GM18868 (cell line): Measurements from ENCODE around the gene CATSPER3.

ENCODE experiments used
- ATAC-seq: cut with Tn5 transposase; IDR thresholded peaks from one replicate; pipeline ENCODE4 v1.9.1; 2021; ENCODE audit warnings: mild to moderate bottlenecking, moderate library complexity; ENCODE audit not compliant: unreplicated experiment

The CATSPER3 gene

DNA sequence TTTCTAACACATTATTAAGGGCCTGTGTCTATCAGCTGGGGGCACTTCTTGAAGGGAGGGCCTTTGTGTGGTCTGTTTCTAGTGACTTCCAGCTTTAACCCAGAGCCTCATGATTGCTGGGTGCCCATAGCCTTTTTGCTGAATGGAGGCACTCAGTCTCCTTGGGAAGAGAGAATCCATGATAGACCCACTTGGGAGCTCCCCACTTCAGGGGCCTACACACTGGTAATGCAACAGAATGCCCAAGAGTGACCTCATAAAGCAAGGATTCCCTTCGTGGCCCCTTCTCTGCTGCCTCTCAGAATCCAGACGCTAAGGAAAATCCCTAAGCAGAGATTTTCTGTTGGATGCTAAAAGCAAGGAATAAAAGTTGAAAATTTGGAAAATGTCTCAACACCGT lies at the start of gene CATSPER3:
CATSPER3 (plus strand) TSS at position 301 of the 400 bp plus-strand sequence; CDS start at position 386, 85 bp downstream.
- ATAC-seq, result no peak

- no peak for ATAC-seq
Measured at GRCh38 chr5:134918861-134919260, 48.8 kb upstream of the CATSPER3 start.

DNA sequence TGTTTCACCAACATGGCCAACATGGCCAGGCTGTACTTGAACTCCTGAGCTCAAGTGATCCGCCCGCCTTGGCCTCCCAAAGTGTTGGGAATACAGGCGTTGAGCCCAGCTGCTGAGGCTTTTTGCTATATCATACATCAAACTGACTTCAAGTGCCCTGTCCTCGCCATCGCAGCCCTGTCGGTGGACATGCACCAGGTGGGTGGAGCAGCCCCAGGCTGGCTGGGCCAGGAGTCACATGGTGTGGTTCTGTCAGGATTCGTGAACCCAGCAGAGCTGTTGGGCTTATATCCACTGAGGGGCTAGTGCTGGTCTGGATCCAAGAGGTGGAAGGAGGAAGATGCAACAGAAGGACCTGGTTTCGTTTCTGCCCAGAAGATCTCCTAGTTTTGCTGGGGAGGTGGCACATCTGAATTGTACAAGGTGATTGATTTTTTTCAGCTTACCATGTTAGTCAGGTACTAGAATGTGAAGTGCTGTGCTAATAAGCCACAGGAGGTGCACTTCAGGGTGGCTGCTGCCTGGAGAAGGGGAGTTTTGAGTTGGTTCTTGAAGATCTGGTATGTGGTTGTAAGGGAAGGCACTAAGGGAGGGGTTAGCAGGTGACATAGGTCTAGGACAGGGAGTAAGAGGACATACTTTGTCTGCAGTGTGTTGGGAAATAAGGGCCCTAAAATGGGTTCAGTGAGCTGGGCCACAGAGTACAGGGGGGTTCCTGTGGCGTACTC lies 46.7 kb upstream of the CATSPER3 start:
- ATAC-seq, result no peak

- ATAC-seq, result no peak
Measured at GRCh38 chr5:134932508-134932907, 35.2 kb upstream of the CATSPER3 start.

- ATAC-seq, result no peak
Measured at GRCh38 chr5:134934202-134934601, 33.5 kb upstream of the CATSPER3 start.

DNA sequence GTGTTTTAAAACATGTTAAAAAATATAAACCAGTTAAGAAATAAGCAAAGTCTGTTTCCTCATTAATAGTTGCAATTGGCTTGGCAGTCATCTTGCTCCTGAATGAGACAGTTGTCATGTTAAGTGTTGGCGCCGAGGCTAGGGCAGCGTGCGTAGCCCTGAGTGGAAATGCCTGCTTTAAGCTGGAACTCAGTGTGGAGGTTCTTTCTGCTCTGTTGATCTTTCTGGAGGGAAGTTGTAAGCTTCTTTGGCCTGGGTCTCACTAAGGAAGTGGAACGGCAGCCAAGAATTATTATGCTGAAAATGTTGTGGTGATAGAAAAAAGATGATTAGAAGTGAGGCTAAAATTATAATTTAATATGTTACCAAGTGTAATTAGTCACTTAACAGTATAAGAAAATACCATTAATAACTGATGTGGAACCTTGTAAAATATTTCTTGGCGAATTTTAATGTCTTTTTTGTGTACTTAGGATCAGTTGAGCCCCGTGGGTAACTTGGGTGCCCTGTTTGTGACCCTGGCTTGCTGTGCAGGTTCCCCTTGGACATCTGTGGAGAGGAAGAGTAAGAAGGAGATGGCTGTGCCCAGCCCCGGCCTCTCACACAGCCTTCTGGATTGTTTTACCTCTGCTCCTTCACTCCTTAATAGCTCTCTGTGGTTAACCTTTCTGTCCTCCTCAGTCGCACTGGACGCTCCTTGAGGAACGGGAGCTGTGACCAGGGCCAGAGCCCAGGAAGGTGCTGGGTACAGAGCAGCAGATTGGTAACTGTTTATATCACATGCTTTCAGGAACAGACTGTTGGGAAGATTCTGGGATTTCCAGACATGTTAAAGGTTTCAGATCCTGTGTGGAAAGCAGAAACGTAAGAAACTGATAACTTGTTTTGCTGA lies 31.8 kb upstream of the CATSPER3 start:
- no peak for ATAC-seq

DNA sequence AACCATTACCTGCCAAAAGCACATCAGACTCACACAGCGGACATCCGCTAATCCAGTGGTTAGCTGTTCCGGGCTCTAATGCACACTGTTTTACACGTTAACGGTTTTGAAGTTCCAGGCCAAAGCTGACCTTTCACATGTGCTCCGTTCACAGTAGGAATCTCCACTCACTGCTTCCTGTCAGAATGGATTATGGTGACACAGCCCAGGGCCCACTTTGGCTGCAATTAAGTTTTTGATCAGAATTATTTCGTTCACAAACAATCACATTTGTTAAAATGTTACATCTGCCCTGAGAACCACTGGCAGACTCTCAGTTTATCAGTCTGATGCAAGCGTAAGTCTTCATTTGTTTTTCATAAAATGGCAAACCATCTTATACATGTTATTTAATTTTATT lies 30.2 kb upstream of the CATSPER3 start:
- ATAC-seq, result no peak

- no peak for ATAC-seq
Measured at GRCh38 chr5:134938030-134938429, 29.7 kb upstream of the CATSPER3 start.

DNA sequence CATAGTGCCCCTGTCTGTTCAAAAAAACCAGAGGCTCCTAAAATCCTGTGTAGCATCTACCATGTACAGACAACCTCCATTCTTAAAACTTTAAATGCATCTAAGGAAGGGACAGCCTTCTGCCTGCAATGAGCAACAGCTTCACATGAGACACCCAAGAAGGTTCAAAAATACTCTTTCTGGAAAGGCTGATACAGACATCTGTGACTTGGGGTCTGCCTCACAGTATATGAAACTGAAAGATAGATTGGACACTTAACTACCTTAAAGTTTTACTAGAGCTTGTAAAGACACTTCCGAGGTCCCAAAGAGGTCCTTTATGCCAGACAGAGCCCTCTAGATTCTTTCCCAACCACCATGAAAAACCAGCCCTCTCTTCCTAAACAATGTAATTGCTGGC lies 28.2 kb upstream of the CATSPER3 start:
- no peak for ATAC-seq

GRCh38 chr5:134943547-134943946 lies 24.2 kb upstream of the CATSPER3 start:
- no peak for ATAC-seq

DNA sequence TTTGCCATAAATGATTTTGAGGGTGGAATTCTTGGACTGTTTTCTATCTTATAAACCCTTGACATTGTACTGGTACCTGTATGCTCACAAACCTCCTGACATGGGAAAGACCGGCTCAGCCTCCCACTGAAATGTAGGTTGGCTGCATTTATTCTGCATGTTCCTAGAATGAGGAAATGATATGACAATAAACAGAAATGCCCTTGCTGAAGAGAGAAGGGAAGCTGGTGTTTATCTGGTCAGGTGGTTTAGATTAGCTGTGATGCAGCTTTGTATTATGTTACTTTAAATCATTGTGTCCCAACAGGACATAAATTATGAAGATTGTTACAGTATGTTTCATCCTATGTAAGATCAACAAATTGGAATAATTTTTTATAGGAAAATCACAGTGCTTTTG lies 23.1 kb upstream of the CATSPER3 start:
- ATAC-seq, result no peak

GRCh38 chr5:134945041-134945440 lies 22.7 kb upstream of the CATSPER3 start:
- no peak for ATAC-seq

DNA sequence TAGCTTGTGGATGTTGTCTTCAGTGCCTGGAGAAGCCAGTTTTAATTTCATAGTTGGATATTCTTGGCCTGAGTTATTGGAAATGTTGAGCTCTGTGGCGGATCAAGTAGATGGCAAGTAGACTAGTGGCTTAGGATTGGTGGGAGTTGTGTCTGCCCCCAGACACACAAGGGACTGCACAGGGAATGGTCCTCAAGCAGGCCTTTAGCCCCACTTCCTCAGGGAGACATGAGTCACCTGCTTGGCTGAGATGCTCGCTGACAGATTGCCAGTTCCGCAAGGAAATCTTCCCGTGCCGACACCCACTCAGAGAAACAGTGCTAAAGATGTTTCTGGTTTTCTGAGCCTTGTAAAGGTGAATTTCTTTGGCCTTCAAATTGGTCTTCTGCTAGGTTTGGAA lies 18.8 kb upstream of the CATSPER3 start:
- no peak for ATAC-seq

DNA sequence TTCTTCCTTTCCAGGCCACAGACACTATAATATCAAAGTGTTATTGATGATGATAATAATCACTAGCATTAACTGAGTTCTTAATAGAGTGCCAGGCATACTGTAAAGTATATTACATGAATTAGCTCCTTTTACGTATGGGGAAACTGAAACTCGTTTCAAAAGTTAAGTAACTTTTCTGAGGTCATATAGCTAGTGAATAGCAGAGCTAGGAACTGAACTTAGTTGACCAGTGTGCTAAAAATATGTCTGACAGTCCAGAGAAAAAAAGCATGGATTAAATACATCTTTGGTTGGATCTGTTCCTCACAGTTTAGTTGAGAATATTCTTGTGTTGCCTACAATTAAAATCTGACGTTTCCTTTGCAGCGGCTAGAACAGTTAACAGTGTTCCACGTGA lies 18.4 kb upstream of the CATSPER3 start:
- no peak for ATAC-seq

DNA sequence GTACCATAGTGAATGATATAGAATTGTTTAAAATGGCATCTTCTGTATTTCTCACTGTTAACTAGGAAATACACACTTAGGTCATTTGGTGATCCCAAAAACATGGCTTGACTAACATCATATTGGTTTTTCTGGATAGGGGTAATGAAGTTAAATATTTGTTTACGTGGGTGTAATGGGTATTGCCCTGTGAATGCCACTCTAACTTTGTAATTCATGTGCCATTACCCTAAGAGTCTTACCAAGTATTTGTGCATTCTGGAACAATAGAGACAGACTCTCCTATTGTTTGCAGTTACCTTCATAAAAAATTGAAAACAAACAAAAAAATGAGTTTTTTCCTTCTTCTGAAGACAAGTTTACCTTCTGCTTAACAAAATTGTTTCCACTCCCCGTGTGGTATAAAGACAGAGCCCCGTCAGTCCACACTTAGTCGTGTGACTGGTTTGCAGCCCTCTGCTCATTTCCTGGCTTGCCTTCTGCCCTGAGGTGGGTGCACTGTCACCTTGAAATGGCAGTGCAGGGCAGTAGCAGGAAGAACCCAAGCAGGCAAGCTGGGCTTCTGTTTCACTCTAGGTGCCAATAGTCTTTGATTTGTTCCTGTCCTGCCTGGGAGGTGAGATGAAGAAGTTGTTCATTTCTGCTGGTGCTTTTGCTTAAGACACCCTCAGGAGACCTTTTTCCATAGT lies 9.6 kb upstream of the CATSPER3 start:
- no peak for ATAC-seq

DNA sequence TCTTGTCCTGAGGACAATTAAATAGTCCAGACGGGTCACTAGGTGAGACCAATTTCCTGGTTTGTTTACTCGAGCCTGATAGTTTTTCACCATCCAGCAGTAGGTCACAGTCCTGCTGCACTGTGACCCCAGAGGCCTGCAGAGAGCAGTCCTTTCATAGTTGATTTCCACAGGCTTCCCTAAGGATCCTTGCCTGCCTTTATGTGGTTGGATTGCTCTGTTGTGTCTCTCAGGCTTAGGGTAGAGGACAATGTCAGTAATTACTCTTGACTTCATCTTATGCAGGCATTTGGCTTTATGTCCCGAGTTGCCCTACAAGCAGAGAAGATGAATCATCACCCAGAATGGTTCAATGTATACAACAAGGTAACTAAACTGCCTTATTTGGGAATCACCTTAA lies 9.0 kb upstream of the CATSPER3 start:
- ATAC-seq, result no peak

DNA sequence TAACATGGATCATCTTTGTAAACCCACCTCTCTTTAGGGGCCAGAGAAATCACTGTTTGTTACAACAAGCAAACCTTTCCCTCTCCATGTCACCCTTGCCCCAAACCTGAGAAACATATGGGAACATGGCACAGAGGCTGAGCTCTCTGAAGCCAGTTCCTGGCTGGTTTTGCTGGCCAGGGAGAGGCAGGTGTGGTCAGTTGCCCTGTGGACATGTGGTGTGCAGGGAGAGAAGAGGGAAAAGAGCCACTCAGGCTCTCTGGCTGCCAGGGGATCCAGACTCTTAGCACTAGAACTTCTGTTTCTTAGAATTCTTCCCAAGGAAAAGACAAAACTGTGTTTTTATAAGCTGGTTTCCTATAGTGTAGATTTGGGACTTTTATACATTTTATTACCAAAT lies 4.6 kb upstream of the CATSPER3 start:
- no peak for ATAC-seq

DNA sequence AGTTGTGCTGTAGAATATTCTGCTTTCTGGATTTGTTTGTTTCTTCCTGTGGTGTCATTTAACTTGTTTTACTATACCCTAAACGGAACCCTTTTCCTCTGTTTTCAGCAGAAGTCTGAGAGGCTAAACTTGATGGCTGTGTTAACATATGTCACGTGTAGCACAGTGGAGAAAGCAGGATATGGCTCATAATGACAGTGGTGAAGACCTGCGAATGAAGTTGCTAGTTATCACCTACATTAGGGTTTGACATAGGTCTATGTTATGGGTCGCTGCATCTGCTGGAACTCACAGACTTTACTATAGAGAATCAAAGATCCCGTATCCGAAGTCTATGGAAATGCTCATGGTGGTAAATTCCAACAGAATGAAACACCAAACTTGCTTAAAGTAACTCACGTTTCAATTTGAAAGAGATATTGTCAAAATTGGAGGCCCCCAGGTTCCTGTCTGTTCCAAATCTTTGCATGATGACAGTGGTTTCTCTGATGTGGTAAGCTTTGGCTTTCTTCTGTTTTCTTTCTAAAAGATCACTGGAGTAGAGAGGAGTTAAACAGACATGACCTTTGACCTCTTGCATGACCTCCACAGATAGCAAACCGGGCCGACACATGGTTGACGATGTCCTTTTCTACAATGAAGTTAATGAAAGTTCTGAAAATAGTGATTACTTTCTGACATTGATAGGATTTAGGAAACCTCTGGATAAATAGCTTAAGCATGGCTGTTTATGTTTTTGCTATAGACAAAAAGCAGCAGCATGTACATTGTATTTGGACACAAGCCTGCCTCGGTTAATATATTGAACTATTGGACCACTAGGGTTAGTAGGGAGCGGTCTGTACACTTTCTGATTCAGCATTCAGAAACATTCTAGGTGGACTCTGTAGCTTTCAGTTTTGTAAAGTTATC lies 3.1 kb upstream of the CATSPER3 start:
- no peak for ATAC-seq

- no peak for ATAC-seq
Measured at GRCh38 chr5:134965271-134965825, 2.4 kb upstream of the CATSPER3 start.

GRCh38 chr5:134968055-134968454 lies 348 bp downstream of the CATSPER3 start:
- no peak for ATAC-seq
